GM19372 (cell line): Measurements from ENCODE around the gene GNMT.
A peak's percentile ranks its signal among the peaks of the same experiment; 100 is the strongest.
"Not testable (repeated sequence)": the region's sequence is repeated elsewhere in the genome, so short reads cannot be mapped to it uniquely, and the experiment has no call there.

Source experiments
- ATAC-seq: cut with Tn5 transposase; IDR thresholded peaks from one replicate; pipeline ENCODE4 v1.9.1; 2021; ENCODE audit warnings: mild to moderate bottlenecking, low read depth, moderate library complexity; ENCODE audit not compliant: unreplicated experiment

GNMT gene

DNA sequence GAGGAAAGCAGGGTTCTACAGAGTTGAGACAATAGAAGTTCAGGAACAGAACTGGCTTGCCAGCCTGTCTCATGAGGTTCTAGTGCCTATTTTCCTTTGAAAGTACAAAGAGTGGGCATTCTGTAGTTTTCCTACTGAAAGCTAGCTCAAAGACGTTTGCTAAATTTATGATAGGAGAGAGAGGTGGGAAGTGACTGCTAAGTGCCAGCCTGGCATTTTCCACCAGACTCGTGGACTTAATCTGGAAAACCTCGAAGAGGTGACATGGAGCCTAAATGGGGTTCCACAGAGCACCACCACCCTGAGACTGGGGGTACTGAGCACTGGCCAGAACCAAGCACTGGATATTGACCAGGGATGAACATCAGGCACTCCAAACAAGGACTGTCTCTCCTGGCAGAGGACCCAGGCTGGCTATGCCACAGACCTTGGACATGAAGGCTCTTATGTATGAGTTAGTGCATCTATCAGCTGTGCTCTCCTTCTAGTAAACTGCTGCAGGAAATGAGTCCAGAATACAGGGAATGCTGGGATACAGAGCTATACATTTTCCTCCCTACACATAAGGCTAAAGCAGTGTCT lies 11.3 kb downstream of the GNMT start:
- ATAC-seq: no peak

DNA sequence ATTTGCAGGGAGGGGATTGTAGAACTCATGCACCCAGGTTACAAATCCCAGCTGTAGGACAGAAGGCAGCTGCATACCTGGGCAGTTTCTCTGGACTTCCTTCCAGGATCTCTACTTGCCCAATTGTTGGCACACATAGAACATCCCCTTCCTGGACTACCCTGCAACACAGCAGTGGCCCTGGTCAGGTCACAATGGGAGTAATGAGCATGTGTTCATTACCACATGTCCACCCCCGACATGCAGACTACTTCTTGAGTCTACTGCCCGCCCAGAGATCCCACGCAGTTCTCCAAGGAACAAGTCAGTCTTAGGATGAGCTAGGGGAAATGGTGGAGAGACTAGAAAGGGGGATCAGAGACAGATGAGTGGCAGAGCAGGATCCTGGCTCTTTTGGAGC lies 13.4 kb downstream of the GNMT start:
- no peak for ATAC-seq

DNA sequence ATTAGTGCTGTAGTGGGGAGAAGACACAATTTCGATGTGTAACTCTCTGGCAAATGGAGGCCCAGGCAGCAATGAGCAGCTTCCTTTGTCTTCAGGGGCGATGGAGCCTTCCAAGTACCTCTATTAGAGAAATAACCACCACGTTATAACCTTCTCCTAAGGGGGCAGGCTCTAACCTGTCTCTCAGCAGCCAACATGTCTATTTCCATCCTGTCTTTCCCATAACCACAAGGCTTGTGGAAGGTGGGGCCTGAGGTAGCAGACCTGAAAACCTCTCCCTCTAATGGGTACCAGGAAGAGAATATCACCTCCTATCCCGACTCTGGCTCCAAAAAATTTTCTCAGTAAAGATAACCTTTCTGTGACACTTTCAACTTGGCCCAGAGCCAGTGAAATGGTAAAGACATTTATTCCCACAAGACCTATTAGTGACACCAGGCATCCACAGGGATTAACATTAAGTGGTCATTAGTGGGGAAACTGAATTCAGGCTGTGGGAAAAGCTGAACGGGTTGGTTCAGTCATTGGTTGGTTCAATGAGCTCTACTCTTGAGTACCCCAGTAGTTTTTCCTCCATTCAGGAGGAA lies 14.5 kb downstream of the GNMT start:
- ATAC-seq: no peak

DNA sequence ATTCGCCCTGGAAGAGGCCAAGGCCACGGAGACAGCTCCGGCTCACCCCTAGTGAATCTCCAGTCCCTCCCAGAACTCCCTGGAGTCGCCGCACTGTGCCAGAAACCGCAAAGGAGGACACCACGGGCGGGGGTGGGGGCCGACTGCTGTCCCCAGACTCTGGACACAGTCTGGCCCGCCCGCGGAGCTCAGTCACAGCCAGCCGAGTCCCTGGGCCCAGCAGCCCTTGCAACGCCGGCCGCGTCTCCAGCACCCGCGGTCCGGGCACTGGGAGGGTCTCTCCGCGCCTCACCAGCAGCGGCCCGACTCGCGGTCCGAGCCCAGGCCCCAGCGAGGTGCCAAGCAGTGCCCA lies 17.9 kb downstream of the GNMT start:
- ATAC-seq: no peak

GRCh38 chr6:42978839-42979522 lies 18.4 kb downstream of the GNMT start, which contains the start of gene PEX6:
PEX6 (minus strand) TSS chr6:42979181; CDS start chr6:42979150, 31 bp downstream.
- peak; percentile 92 for ATAC-seq

- ATAC-seq: no peak
These were observed 19.1 kb downstream of the GNMT start for GRCh38 chr6:42979523-42980177.

- ATAC-seq: no peak
These were observed 21.3 kb downstream of the GNMT start for GRCh38 chr6:42981836-42982235.

GRCh38 chr6:42984001-42984923 lies 23.7 kb downstream of the GNMT start, which contains the start of gene PPP2R5D:
PPP2R5D (plus strand) TSS chr6:42984570; CDS start chr6:42984678, 108 bp downstream.
- ATAC-seq: peak; percentile 91

GRCh38 chr6:42984924-42985475 lies 24.4 kb downstream of the GNMT start:
- no peak for ATAC-seq

DNA sequence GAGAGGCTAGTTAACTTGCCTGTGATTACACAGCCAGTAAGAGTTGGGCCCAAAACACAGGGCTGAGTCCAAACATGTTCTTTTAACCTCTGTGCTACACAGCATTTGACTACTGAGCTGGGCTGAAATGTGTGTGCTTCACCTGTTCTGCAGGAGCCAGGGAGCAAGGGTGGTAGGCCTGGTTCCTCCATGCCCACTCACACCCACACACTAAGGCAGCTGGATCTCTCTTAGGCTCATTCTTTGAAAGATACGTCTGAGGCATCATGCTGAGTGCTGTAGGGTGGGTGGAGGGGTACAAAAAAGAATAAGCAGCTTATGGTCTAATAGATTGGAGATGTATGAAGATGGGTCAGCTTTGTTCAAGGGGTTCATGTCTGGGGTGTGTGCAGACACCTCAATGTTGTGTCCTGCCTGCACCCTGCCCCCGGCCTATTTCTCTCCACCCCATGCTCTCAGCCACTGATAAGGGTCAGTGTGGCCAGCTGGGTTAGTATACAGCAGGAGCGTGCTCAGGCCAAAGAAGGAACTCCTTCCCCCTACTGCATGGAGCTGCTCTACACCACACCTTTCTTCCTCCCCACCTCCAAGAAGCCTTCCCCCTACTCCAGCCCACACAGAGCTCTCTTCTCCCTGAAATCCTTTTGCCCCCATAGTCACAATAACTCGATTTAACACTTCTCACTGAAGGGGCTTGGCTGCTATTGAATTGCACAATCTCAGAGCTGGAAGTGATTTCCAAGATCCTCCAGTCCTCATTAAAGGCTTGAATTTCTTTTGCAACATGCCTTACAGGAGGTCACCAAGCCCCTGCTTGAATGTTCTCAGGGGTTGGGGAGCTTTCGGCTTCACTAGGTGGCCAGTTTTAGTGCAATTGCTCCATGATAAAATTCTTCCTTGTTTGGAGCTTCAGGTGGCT lies 27.2 kb downstream of the GNMT start:
- ATAC-seq: no peak

- no peak for ATAC-seq
These were observed 28.0 kb downstream of the GNMT start for GRCh38 chr6:42988486-42989020.

GRCh38 chr6:42989923-42990322 lies 29.4 kb downstream of the GNMT start:
- ATAC-seq: no peak

DNA sequence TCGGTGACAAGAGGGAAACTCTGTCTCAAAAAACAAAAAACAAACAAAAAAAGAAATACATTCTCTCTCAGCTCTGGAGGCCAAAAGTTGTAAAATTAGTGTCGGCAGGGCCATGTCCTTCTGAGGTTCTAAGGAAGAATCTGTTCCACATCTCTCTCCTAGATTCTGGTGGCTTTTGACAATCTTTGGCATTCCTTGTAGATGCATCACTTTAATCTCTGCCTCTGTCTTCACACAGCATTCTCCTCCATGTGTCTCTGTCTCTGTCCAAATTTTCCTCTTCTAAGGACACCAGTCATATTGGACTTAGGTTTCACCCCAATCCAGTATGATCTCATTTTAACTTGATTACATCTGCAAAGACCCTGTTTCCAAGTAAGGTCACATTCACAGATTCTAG lies 32.9 kb downstream of the GNMT start:
- no peak for ATAC-seq

- no peak for ATAC-seq
These were observed 36.0 kb downstream of the GNMT start for GRCh38 chr6:42996513-42996912.

DNA sequence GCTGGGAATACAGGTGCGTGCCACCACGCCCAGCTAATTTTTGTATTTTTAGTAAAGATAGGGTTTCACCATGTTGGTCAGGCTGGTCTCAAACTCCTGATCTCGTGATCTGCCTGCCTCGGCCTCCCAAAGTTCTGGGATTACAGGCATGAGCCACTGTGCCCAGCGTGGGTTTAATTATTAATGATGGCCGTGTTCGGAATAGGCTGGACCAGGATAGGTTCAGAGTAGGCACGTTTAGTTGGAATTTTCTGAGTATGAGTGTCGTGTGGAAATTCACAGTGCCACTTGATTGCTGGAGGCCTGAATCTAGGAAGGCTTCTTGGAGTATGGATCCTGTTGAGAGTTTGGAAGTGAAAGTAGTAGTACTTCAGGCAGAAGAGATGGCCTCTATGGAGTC lies 37.7 kb downstream of the GNMT start:
- ATAC-seq: not testable (repeated sequence)

DNA sequence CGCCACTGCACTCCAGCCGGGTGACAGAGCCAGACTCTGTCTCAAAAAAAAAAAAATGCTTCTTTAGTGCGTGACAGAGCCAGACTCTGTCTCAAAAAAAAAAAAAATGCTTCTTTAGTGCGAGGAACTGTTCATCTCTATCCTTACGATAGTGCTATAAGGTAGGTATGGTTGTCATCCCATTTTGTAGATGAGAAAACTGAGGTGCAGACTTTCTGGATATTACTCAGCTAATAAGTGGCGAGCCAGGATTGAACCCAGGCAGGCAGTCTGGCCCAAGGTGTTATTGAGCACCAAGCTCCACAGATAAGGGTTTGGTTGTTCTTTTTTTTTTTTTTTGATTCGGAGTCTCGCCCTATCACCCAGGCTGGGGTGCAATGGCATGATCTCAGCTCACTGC lies 41.3 kb downstream of the GNMT start:
- ATAC-seq: no peak

DNA sequence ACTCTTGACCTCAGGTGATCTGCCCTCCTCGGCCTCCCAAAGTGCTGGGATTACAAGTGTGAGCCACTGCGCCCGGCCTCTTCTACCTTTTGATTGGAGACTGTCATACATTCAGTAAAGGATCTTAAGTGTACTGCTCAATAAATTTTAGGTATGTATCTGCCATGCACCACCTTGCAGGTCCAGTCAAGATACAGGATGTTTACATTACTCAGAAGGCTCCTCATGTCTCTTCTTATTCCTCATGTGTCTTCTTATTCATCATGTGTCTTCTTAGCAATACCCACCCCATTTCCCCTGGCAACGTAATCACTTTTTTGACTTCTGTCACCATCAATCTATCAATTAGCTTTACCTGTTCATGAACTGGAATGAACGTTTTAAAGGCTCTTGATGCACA lies 45.3 kb downstream of the GNMT start:
- no peak for ATAC-seq

GRCh38 chr6:43006251-43006650 lies 45.7 kb downstream of the GNMT start:
- ATAC-seq: no peak

- no peak for ATAC-seq
These were observed 46.6 kb downstream of the GNMT start for GRCh38 chr6:43007126-43007525.
